Aorta (tissue), 5 donors: Measurements from ENCODE around the gene LDLRAD4. TPM values are rescaled to one million over a fixed set of nuclear protein-coding genes. Genes with fewer than 3 reads are reported as not detected.
"Not testable (repeated sequence)": the region's sequence is repeated elsewhere in the genome, so short reads cannot be mapped to it uniquely, and the experiment has no call there.

Experiments used
- ATAC-seq: fragments of 200-7000 bp; cut with Tn5 transposase; one replicate; pipeline ENCODE4 v1.9.1; 2022; ENCODE audit warnings: moderate library complexity; ENCODE audit not compliant: low FRiP score
- DNase-seq, 2 donors: peaks; one replicate each; pipeline ENCODE4 v3.0.0-alpha.2; 2020
- H3K27ac ChIP-seq, 2 donors: one replicate each; pipeline ENCODE4 v1.5.1; 2013; ENCODE audit warnings: low read length in 2 of 2, mild to moderate bottlenecking in 2 of 2, moderate library complexity in 2 of 2, control low read depth in 1 of 2, inconsistent platforms in 1 of 2, low read depth in 1 of 2
- H3K27me3 ChIP-seq, 2 donors: one replicate each; pipeline ENCODE4 v1.6.1; 2013; ENCODE audit warnings: control low read depth in 1 of 2, low read length in 1 of 2, mild to moderate bottlenecking in 1 of 2, moderate library complexity in 1 of 2; ENCODE audit not compliant: insufficient read depth in 2 of 2, control insufficient read depth in 1 of 2
- H3K36me3 ChIP-seq, 2 donors: one replicate each; pipeline ENCODE4 v1.6.1; 2013; ENCODE audit warnings: control low read depth in 1 of 2, low read length in 1 of 2, mild to moderate bottlenecking in 1 of 2; ENCODE audit not compliant: insufficient read depth in 2 of 2, control insufficient read depth in 1 of 2
- H3K4me1 ChIP-seq, 2 donors: one replicate each; pipeline ENCODE4 v1.6.1; 2013; ENCODE audit warnings: low read length in 2 of 2, control low read depth in 1 of 2, mild to moderate bottlenecking in 1 of 2, moderate library complexity in 1 of 2; ENCODE audit not compliant: insufficient read depth in 2 of 2, control insufficient read depth in 1 of 2
- H3K4me3 ChIP-seq, 2 donors: one replicate each; pipeline ENCODE4 v1.5.1; 2013; ENCODE audit warnings: low read length in 2 of 2, control low read depth in 1 of 2, mild to moderate bottlenecking in 1 of 2
- H3K9me3 ChIP-seq: one replicate; pipeline ENCODE4 v1.6.1; 2013; ENCODE audit warnings: mild to moderate bottlenecking, low read length; ENCODE audit not compliant: control insufficient read depth
- WGBS, 2 donors: extraction: QIAGEN DNeasy Blood & Tissue Kit; methylation state at CpG; one replicate each; pipeline ENCODE4 v1.1.7; 2013; 5-methylcytosine and 5-hydroxymethylcytosine counted together
- intact Hi-C, 2 donors: fragments of 100-400 bp; cut with DNase I; formaldehyde crosslinking; loops; one replicate each; pipeline versions ENCODE4 v1.14.2 to v1.15.0; 2022
- polyA plus RNA-seq, 2 donors: library from polyadenylated mRNA; stranded (reverse); fragments of 200-250 nt; gene quantifications; one replicate each; pipeline ENCODE4 v1.2.3, GENCODE V29; 2013
- total RNA-seq, 2 donors: library from RNA; stranded (reverse); fragmentation: NEBNext Ultra II Directional; extraction: Animal tissue kit (Norgen Biotek cat#: 25700); gene quantifications; one replicate each; pipeline ENCODE4 v1.2.1, GENCODE V29; 2021
- donor health status: healthy with polysubstance abuse.
- donor health status: Bipolar disorder and iron deficiency.
- donor health status: DM: no; HTN: no; CAD: no.
- donor health status: DM: no; HTN: no; CAD: no.
- donor health status: DM: yes; HTN: yes; CAD: no.

LDLRAD4 gene
- total and polyA plus RNA-seq, 4 donors = 7.0 to 112 (median 36.9) TPM

GRCh38 chr18:13260935-13261640 is 42.5 kb downstream of the LDLRAD4 start:
- Histone ChIP-seq H3K4me1 (peaks cover 3 to 5% of the 10 kb centered on the region in 2 donors), H3K4me3 (no peak overlapping the region)
- intact Hi-C loops = loop anchor here in 1 of 2 donors (5.0 to 10.0 kb wide), 3 partner anchors 121 to 986 kb away; no protein-coding TSS in a partner anchor

DNA sequence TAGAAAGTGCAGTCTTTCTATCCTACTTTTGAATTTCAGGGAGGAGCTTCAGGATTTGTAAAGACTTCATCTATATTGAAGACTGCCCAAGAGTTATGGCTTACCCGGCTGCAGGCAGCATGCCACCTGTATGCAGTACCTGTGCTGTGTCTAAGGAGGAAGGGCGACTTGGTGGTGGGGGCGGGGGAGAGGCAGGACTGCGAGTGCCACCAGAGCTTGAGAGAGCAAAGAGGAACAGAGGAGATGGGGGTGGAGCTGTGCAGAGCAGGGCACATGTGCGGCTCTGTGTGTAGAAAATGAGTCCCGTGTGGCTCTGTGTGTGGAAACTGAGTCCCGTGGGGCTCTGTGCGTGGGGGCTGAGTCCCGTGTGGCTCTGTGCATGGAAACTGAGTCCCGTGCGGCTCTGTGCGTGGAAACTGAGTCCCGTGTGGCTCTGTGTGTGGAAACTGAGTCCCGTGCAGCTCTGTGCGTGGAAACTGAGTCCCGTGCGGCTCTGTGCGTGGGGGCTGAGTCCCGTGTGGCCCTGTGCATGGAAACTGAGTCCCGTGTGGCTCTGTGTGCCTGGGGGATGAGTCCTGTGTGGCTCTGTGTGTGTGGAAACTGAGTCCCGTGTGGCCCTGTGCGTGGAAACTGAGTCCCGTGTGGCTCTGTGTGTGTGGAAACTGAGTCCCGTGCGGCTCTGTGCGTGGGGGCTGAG is 43.2 kb downstream of the LDLRAD4 start:
- Histone ChIP-seq H3K36me3 (no peaks in the 10 kb centered on the region), H3K27ac (peak overlapping the region; percentile 29 to 85), H3K27me3 (no peaks in the 10 kb centered on the region), H3K9me3 (no peaks in the 10 kb centered on the region), H3K4me1 (peaks cover 3 to 5% of the 10 kb centered on the region in 2 donors), H3K4me3 (no peak overlapping the region)
- ATAC-seq (no peak), DNase-seq (no peak)
- intact Hi-C loops = loop anchor here in 1 of 2 donors (5.0 to 10.0 kb wide), 3 partner anchors 120 to 987 kb away; no protein-coding TSS in a partner anchor
- WGBS, 2 donors = 76 to 80% methylated on average over 26 of the region's 26 CpGs

More at GRCh38 chr18:13260935-13261640, 42.5 kb downstream of the LDLRAD4 start:
- Histone ChIP-seq H3K36me3 (no peaks in the 10 kb centered on the region), H3K9me3 (no peaks in the 10 kb centered on the region), H3K27me3 (no peaks in the 10 kb centered on the region), H3K27ac (peak overlapping the region; percentile 29 to 98)
- DNase-seq = no peak
- peak; percentile 53 for ATAC-seq
- WGBS, 2 donors = 39 to 42% methylated on average over 12 of the region's 12 CpGs

DNA sequence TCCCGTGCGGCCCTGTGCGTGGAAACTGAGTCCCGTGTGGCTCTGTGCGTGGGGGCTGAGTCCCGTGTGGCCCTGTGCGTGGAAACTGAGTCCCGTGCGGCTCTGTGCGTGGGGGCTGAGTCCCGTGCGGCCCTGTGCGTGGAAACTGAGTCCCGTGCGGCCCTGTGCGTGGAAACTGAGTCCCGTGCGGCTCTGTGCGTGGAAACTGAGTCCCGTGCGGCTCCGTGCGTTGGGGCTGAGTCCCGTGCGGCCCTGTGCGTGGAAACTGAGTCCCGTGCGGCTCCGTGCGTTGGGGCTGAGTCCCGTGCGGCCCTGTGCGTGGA is 43.8 kb downstream of the LDLRAD4 start:
- H3K27ac ChIP-seq = peak overlapping the region in 1 of 2 donors; percentile 85
- not testable (repeated sequence) for H3K27me3 ChIP-seq, H3K36me3 ChIP-seq, H3K4me3 ChIP-seq, H3K4me1 ChIP-seq, H3K9me3 ChIP-seq, ATAC-seq, DNase-seq
- 94 to 95% methylated on average over 29 to 33 of the region's 33 CpGs for WGBS, 2 donors
- intact Hi-C loops = loop anchor here in 1 of 2 donors (5.0 to 10.0 kb wide), 3 partner anchors 120 to 988 kb away; no protein-coding TSS in a partner anchor

DNA sequence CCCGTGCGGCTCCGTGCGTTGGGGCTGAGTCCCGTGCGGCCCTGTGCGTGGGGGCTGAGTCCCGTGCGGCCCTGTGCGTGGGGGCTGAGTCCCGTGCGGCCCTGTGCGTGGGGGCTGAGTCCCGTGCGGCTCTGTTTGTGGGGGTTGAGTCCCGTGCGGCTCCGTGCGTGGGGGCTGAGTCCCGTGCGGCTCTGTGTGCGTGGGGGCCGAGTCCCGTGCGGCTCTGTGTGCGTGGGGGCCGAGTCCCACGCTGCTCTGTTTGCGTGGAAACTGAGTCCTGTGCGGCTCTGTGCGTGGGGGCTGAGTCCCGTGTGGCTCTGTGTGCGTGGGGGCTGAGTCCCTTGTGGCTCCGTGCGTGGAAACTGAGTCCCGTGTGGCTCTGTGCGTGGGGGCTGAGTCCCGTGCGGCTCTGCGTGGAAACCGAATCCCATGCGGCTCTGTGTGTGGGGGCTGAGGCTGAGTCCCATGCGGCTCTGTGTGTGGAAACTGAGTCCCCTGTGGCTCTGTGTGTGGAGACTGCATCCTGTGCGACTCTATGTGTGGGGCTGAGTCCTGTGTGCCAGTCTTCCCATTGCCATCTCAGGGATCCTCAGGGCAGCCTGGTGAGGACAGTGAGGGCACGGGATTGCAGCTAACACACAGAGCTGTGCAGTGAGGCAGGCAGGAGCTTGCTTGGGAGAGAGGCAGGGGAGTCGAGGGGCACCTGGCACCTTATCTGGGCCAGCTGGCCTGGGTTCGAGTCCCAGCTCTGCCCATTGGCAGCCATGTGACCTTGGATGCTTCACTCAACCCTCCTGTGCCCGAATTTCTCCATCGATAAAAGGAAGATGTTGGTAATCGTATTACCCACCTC is 44.5 kb downstream of the LDLRAD4 start:
- Histone ChIP-seq H3K27ac (peak overlapping the region in 1 of 2 donors; percentile 6), H3K27me3 (no peaks in the 10 kb centered on the region), H3K4me3 (no peak overlapping the region), H3K9me3 (no peaks in the 10 kb centered on the region), H3K36me3 (no peaks in the 10 kb centered on the region), H3K4me1 (peaks cover 4 to 5% of the 10 kb centered on the region in 2 donors)
- DNase-seq = no peak
- 93 to 95% methylated on average over 47 to 50 of the region's 50 CpGs for WGBS, 2 donors
- no peak for ATAC-seq
- intact Hi-C loops = loop anchor here in 1 of 2 donors (5.0 to 10.0 kb wide), 3 partner anchors 119 to 988 kb away; no protein-coding TSS in a partner anchor

- Histone ChIP-seq H3K4me1 (peaks cover 5 to 6% of the 10 kb centered on the region in 2 donors), H3K27ac (peak overlapping the region in 1 of 2 donors; percentile 0), H3K4me3 (no peak overlapping the region), H3K9me3 (no peaks in the 10 kb centered on the region), H3K36me3 (no peaks in the 10 kb centered on the region), H3K27me3 (no peaks in the 10 kb centered on the region)
- ATAC-seq = no peak
- DNase-seq = peak in 1 of 2 donors; percentile 73
- intact Hi-C loops = loop anchor here (5.0 to 10.0 kb wide), 5 partner anchors 42 to 990 kb away; no protein-coding TSS in a partner anchor
- WGBS, 2 donors = 49 to 52% methylated on average over 19 of the region's 19 CpGs
Observed at GRCh38 chr18:13264091-13265007, 45.8 kb downstream of the LDLRAD4 start.

- Histone ChIP-seq H3K4me3 (no peak overlapping the region), H3K36me3 (no peaks in the 10 kb centered on the region), H3K4me1 (peaks cover 5 to 9% of the 10 kb centered on the region in 2 donors), H3K27me3 (no peaks in the 10 kb centered on the region), H3K9me3 (no peaks in the 10 kb centered on the region), H3K27ac (peak overlapping the region; percentile 7 to 58)
- no peak for ATAC-seq
- intact Hi-C loops = loop anchor here (5.0 to 10.0 kb wide), 4 partner anchors 43 to 990 kb away; no protein-coding TSS in a partner anchor
- 94% methylated on average over 17 of the region's 17 CpGs for WGBS, 2 donors
- no peak for DNase-seq
Observed at GRCh38 chr18:13265008-13265910, 46.7 kb downstream of the LDLRAD4 start.

- peak overlapping the region; percentile 7 to 58 for H3K27ac ChIP-seq
- peaks cover 5 to 9% of the 10 kb centered on the region in 2 donors for H3K4me1 ChIP-seq
- intact Hi-C loops = loop anchor here (5.0 to 10.0 kb wide), 4 partner anchors 44 to 991 kb away; no protein-coding TSS in a partner anchor
- H3K9me3 ChIP-seq = no peaks in the 10 kb centered on the region
- 20 to 33% methylated on average over 9 of the region's 9 CpGs for WGBS, 2 donors
- ATAC-seq (no peak), DNase-seq (no peak)
- no peaks in the 10 kb centered on the region for H3K27me3 ChIP-seq
- no peaks in the 10 kb centered on the region for H3K36me3 ChIP-seq
- no peak overlapping the region for H3K4me3 ChIP-seq
Observed at GRCh38 chr18:13265911-13266217, 47.3 kb downstream of the LDLRAD4 start.
